Cardiac muscle cell (in vitro differentiated cells and primary cell): Measurements from ENCODE around the gene ARHGEF7. TPM values are rescaled to one million over a fixed set of nuclear protein-coding genes. Genes with fewer than 3 reads are reported as not detected.

Source experiments
- DNase-seq, 2 donors: peaks; one replicate each; pipeline versions ENCODE4 v3.0.0 to v3.0.0-alpha.2; 2010 to 2017; ENCODE audit warnings: low read depth in 1 of 2, low spot score in 1 of 2
- H3K27ac ChIP-seq: fragments of 200-600 bp; sonication (generic); 2 replicates; pipeline ENCODE4 v1.5.1; 2016
- H3K27me3 ChIP-seq: fragments of 200-600 bp; sonication (generic); 2 replicates; pipeline ENCODE4 v1.6.0; 2016; ENCODE audit warnings: control low read depth
- H3K36me3 ChIP-seq: fragments of 200-600 bp; sonication (generic); 2 replicates; pipeline ENCODE4 v1.5.1; 2016; ENCODE audit warnings: control low read depth
- H3K4me1 ChIP-seq: fragments of 200-600 bp; sonication (generic); 2 replicates; pipeline ENCODE4 v1.8.1; 2017; ENCODE audit warnings: low read depth, mild to moderate bottlenecking, mixed run types
- H3K4me3 ChIP-seq: fragments of 200-600 bp; sonication (generic); 2 replicates; pipeline ENCODE4 v1.5.1; 2016; ENCODE audit warnings: mild to moderate bottlenecking
- H3K9me3 ChIP-seq: fragments of 200-600 bp; sonication (generic); 2 replicates; pipeline ENCODE4 v1.5.1; 2017; ENCODE audit warnings: low read depth, mild to moderate bottlenecking, control low read depth
- polyA plus RNA-seq: library from polyadenylated mRNA; unstranded; fragments of >200 nt; fragmentation: Nextera tagmentation; extraction: Ambion mirVana; gene quantifications from 2 replicates; pipeline ENCODE4 v1.2.1, GENCODE V29; 2016
- total RNA-seq: library from RNA; depleted of rRNA; stranded (reverse); fragments of >200 nt; gene quantifications from 2 replicates; pipeline ENCODE4 v1.2.3, GENCODE V29; 2016
- TF ChIP-seq, protein P1 (sequence below): IDR thresholded peaks from 2 replicates; pipeline ENCODE4 v1.5.1; 2012; ENCODE audit warnings: low read depth, mild to moderate bottlenecking, low read length

Gene ARHGEF7
- total and polyA plus RNA-seq, 2 experiments from 2014 or later: 20.4 to 32.3 TPM

DNA sequence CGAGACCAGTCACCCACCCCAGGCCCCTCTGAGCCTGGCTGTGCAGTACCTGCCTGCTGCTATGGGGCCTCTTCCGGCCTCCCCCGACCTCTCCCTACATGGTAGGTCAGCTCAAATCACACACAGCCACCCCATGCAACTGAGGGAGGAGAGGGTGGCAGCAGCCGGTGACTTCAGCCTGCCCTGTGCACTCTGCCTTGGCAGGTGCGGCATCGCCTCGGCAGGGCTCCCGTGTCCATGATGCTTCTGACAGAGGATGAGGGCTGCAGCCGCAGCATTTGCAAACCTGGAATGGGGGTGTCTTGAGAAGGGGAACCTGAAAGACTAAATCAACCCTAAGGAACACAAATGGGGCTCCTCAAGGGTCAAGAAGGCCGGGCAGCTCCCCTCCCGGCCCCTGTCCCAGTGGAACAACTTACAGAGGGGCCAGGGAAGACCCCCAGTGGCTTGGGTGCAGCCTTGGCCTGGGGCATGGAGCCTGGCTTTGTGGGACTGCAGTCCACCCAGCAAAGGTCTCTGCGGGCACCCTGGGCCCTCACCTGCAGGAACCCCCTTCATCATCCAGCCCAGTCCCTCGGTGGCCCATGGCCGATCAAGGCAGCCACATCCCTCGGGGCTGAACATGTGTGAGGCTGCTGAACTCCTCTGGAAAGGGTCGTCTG is 212.0 kb downstream of the ARHGEF7 start:
- H3K36me3 ChIP-seq: no peaks in the 10 kb centered on the region
- no peaks in the 10 kb centered on the region for H3K4me1 ChIP-seq
- H3K27ac ChIP-seq: no peak overlapping the region
- no peaks in the 10 kb centered on the region for H3K27me3 ChIP-seq
- no peak for DNase-seq
- H3K4me3 ChIP-seq: no peak overlapping the region
- no peaks in the 10 kb centered on the region for H3K9me3 ChIP-seq
- TF ChIP-seq, protein P1, sequence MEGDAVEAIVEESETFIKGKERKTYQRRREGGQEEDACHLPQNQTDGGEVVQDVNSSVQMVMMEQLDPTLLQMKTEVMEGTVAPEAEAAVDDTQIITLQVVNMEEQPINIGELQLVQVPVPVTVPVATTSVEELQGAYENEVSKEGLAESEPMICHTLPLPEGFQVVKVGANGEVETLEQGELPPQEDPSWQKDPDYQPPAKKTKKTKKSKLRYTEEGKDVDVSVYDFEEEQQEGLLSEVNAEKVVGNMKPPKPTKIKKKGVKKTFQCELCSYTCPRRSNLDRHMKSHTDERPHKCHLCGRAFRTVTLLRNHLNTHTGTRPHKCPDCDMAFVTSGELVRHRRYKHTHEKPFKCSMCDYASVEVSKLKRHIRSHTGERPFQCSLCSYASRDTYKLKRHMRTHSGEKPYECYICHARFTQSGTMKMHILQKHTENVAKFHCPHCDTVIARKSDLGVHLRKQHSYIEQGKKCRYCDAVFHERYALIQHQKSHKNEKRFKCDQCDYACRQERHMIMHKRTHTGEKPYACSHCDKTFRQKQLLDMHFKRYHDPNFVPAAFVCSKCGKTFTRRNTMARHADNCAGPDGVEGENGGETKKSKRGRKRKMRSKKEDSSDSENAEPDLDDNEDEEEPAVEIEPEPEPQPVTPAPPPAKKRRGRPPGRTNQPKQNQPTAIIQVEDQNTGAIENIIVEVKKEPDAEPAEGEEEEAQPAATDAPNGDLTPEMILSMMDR: no peak

DNA sequence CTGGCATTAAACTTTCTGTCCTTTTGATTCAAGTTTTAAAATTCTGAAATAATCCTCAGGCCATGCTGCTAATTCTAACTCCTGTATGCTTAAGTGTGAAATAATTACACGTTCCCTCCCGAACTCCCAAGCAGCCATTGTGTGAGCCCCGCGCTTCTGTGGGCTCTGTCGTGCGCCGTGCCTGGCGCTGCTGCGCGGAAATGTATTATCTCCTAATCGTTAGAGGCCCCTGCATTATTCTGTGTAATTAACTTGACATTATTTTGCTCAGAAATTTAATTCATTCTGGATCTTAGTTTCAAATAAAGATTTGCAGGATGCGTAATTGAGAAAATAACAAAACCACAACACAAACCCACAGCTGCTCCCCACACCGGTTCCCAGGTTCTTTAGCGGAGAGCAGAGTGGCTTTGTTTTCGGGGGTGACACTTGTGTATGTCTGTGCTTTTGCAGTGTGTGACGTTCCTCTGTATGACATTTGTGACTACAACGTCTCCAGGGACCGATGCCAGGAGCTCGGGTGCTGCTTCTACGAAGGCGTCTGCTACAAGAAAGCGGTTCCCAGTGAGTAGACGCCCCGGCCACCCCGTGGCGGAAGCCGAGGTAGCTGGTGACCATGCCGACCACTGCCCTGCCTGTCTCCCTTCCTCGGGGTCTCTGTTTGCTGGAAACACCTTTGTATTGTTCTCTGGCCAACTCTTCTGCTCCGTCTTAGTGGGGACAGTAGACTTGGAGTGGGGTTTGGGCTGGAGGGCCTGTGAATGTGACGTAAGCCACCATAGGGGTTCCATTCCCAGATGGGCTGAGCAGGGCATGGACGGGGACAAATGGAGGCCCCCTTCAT is 212.8 kb downstream of the ARHGEF7 start:
- Histone ChIP-seq H3K4me1 (no peaks in the 10 kb centered on the region), H3K9me3 (no peaks in the 10 kb centered on the region), H3K27me3 (no peaks in the 10 kb centered on the region), H3K36me3 (no peaks in the 10 kb centered on the region), H3K4me3 (no peak overlapping the region), H3K27ac (no peak overlapping the region)
- DNase-seq: no peak
- TF ChIP-seq, protein P1: no peak

GRCh38 chr13:111328574-111329410 is 213.7 kb downstream of the ARHGEF7 start:
- Histone ChIP-seq H3K27ac (no peak overlapping the region), H3K4me3 (no peak overlapping the region), H3K27me3 (no peaks in the 10 kb centered on the region), H3K4me1 (no peaks in the 10 kb centered on the region), H3K36me3 (no peaks in the 10 kb centered on the region), H3K9me3 (no peaks in the 10 kb centered on the region)
- TF ChIP-seq, protein P1: no peak
- DNase-seq: no peak

- DNase-seq: no peak
- TF ChIP-seq, protein P1: no peak
- Histone ChIP-seq H3K27ac (no peak overlapping the region), H3K36me3 (no peaks in the 10 kb centered on the region), H3K4me3 (no peak overlapping the region), H3K9me3 (no peaks in the 10 kb centered on the region), H3K4me1 (no peaks in the 10 kb centered on the region), H3K27me3 (no peaks in the 10 kb centered on the region)
These were observed 214.5 kb downstream of the ARHGEF7 start for GRCh38 chr13:111329641-111330040.

DNA sequence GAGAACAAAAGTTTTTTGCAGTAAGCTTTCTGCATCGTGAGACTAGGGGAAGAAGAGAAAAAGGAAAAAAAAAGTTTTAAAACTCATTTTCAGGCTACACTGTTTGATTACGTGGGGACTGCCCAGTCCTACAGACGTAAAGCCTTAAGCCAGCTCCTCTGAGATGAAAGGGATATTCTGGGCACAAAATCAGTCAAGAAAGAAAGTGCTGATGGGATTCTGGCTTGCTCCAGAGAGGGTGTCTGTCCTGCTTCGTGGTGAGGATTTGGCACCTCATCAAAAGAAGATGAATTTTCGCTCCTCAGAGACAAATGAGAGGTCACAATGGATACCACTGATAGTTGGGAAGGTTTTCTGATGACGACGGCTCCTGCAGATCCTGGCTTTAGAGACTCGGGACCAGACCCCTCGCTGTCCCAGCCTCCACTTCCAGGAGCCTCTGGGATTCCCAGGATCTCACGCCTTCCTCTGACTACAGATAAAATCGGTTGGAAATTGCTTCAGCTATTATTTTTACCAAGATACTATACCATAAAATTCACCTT is 215.0 kb downstream of the ARHGEF7 start:
- no peak for DNase-seq
- Histone ChIP-seq H3K27me3 (no peaks in the 10 kb centered on the region), H3K4me3 (no peak overlapping the region), H3K4me1 (no peaks in the 10 kb centered on the region), H3K36me3 (no peaks in the 10 kb centered on the region), H3K27ac (no peak overlapping the region), H3K9me3 (no peaks in the 10 kb centered on the region)
- TF ChIP-seq, protein P1: no peak
